Middle frontal gyrus (tissue), 1 donor: ENCODE results near the gene RAB3C.

Experiments used
- DNase-seq: peaks from one replicate; pipeline ENCODE4 v3.0.0-alpha.2; 2015; ENCODE audit warnings: low spot score; ENCODE audit errors: extremely low spot score

RAB3C gene

DNA sequence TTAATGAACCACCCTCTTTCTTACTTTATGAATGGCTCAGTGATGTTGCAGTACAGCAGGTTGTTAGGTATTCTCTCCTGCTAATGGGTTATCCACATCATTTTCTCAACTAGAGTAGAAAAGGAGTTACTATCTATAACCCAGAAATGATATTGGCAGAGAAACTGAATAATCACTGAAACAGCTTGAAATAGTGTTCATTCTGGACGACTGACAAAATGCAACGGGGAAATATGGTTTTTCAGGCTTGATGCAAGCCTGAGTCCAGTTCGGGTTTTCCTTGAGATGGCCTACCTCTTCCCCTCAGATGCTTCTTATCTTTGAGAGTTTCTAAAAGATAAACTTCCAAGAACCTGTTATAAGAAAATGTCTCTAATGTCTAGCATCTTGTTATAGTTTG is 187.3 kb downstream of the RAB3C start:
- DNase-seq = no peak

GRCh38 chr5:58771796-58772195 is 188.9 kb downstream of the RAB3C start:
- DNase-seq = no peak

DNA sequence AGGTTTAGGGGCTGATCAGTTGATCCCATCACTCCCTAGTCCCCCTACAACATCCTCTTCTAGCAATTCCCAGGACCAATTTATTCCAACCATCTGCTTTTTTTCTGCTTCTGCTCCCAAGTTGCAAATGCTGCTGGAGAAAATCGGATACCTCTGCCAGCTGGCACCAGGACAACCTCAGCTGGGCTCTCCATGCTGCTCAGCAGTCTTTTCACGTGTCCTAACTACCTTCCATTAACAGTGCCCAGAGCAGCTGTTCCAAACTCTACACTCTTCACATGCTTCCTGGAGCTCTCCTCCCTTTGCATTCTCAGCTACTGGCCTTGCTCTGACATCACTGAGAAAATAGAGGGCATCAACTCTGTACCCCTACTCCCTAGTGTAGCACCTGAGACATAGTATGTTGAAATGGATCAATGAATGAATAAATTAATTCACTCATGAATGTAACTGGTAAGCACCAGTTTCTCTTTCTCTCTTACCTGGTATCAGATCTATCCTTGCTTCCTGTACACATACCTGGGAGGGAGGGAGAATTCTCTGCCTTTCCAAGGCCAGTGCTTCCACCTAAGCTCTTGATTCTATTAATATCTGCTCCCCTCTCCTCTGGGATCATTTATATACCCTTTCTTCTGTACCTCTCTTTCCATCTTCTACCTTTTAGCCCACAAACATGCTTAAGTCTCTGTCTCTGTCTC is 191.0 kb downstream of the RAB3C start:
- peak; percentile 50 for DNase-seq

- DNase-seq = no peak
Measured at GRCh38 chr5:58774937-58775336, 192.1 kb downstream of the RAB3C start.

- no peak for DNase-seq
Measured at GRCh38 chr5:58775701-58776262, 192.9 kb downstream of the RAB3C start.

- no peak for DNase-seq
Measured at GRCh38 chr5:58776559-58776958, 193.7 kb downstream of the RAB3C start.

- DNase-seq = no peak
Measured at GRCh38 chr5:58778888-58779287, 196.0 kb downstream of the RAB3C start.

- no peak for DNase-seq
Measured at GRCh38 chr5:58786035-58786434, 203.2 kb downstream of the RAB3C start.

- no peak for DNase-seq
Measured at GRCh38 chr5:58786711-58787303, 203.9 kb downstream of the RAB3C start.

- DNase-seq = no peak
Measured at GRCh38 chr5:58787987-58788386, 205.1 kb downstream of the RAB3C start.

- no peak for DNase-seq
Measured at GRCh38 chr5:58793888-58794657, 211.2 kb downstream of the RAB3C start.

GRCh38 chr5:58794875-58795274 is 212.0 kb downstream of the RAB3C start:
- DNase-seq = no peak

GRCh38 chr5:58795327-58795726 is 212.5 kb downstream of the RAB3C start:
- DNase-seq = no peak

- no peak for DNase-seq
Measured at GRCh38 chr5:58797021-58797420, 214.1 kb downstream of the RAB3C start.

- no peak for DNase-seq
Measured at GRCh38 chr5:58800356-58800755, 217.5 kb downstream of the RAB3C start.

- no peak for DNase-seq
Measured at GRCh38 chr5:58800861-58801540, 218.1 kb downstream of the RAB3C start.

DNA sequence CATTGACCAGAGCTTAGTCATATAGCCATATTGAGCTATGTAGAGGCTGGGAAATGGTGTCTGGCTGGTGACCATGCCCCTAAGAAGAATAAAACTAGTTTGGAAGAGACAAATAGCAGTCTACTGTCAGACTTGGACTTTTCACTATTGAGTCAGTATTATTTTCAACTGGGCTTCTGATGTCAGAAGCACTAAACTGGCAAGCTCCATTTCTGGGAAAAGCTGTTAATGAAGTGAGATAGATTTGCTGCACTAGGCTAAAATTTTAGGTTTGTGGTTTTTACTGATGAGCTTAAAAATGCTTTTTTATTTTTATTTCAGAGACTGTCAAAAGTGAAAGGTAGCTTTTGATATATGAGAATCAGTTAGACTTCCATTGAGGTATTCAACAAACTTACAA is 220.2 kb downstream of the RAB3C start:
- DNase-seq = no peak

- DNase-seq = no peak
Measured at GRCh38 chr5:58804291-58804690, 221.4 kb downstream of the RAB3C start.

GRCh38 chr5:58810086-58810485 is 227.2 kb downstream of the RAB3C start:
- no peak for DNase-seq

DNA sequence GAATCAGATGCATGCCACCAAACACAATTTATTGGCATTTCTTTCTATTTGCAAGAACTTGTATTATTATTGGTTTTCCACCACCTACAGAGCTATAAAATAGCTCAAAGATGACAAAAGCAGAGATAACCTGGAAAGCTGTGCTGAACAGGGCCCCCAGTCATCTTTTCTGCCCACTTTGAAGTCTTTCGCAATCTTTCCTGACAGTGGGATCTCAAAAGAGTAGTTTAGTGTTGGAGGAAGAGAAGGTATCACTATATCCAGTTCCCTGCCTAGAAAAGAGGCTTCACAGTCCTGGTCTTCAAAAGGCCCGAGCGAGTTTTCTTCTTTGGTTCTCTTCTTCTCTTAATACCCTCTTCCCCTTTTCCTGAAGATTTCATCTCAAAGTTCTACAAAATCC is 231.0 kb downstream of the RAB3C start:
- DNase-seq = no peak

GRCh38 chr5:58816181-58816731 is 233.4 kb downstream of the RAB3C start:
- DNase-seq = no peak
